HG03432 (cell line): ENCODE data around the gene SNRNP70.
"Not testable (repeated sequence)": the region's sequence is repeated elsewhere in the genome, so short reads cannot be mapped to it uniquely, and the experiment has no call there.

Experiments
- ATAC-seq: cut with Tn5 transposase; IDR thresholded peaks from one replicate; pipeline ENCODE4 v1.9.1; 2021; ENCODE audit warnings: mild to moderate bottlenecking, moderate library complexity; ENCODE audit not compliant: unreplicated experiment

Gene SNRNP70, protein sequence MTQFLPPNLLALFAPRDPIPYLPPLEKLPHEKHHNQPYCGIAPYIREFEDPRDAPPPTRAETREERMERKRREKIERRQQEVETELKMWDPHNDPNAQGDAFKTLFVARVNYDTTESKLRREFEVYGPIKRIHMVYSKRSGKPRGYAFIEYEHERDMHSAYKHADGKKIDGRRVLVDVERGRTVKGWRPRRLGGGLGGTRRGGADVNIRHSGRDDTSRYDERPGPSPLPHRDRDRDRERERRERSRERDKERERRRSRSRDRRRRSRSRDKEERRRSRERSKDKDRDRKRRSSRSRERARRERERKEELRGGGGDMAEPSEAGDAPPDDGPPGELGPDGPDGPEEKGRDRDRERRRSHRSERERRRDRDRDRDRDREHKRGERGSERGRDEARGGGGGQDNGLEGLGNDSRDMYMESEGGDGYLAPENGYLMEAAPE

DNA sequence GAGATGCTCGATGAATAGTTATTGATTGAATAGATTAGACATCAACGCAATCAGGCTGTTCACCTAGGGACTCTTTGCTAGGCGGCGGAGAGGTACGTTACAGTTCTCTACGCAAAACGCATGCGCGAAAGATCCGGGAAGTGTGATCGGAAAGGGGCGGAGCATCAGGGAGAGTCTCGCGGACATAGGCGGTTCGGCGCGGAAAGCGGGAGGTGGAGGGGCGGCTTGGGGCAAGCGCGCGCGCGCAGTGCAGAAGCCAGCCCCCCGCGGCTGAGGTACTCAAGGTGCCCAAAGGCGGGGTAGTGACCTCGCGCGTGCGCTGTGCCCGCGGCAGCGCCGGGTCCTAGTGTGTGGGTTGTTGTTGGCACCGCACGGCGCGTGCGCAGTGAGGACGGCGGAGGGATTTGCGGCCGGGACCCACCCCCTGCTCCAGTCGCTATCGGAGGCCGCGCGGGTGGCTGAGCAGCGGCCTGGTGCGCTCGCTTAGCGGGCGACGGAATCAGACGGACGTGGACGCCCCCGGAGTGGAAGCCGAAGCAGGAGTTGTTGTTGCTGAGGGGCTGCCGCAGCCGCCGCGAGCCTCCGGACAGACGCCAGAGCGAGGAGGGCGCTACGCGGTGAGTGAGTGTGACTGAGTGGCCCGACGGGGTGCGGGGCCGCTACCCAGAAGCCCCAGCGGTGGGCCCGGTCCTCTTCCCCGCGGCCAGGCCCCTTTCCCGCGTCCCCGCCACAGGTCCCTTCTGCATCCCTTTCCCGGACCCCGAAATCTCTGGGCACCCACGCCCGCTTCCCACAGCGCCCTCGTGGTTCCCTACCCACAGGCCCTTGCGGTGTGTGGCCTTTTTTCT, at the start of gene SNRNP70:
Gene SNRNP70 (plus strand): TSS at position 432 of the 848 bp plus-strand sequence. CDS start 964 bp downstream, outside the sequence.
- ATAC-seq: peak; percentile 85

DNA sequence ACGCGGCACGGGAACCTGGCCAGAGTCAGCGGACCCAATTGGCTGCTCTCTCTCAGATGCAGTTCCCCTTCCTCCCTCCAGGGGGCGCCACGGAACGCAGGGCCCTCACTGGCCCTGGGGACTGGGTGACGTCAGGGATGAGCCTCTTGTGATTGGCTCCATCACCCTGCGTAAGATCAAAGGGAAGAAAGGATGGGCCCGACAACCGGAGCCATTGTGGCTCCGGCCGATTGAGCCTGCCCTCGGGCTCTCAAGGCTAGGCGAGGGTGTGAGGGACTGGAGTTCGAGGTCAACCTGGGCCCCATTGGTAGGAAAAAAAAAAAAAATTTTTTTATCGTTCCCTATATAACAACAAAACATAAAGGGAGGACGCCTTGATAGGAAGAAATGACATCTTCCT, 48.4 kb upstream of the SNRNP70 start, which contains the start of gene CGB1:
Gene CGB1 (minus strand): TSS at position 81 of the 400 bp plus-strand sequence. CDS start 184 bp downstream, outside the sequence.
- ATAC-seq: not testable (repeated sequence)

DNA sequence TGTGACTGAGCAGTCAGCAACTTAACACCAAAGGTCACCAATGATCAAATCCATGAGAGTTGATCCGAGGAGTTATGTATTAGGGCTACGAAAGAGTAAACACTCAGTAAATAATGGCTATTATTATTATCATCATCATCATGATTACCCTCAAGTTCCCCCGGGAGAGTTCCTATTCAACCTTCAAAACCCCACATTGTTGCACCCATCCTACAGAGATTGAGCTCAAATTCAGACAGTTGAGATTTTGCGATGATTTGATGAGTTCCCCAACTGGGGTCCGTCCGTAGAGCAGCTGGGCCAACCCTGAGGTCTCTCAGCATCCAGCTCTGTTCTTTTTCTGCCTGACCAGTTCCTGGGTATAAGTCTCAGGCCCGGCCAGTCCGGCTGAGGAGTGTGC, 47.1 kb upstream of the SNRNP70 start:
- ATAC-seq: not testable (repeated sequence)

DNA sequence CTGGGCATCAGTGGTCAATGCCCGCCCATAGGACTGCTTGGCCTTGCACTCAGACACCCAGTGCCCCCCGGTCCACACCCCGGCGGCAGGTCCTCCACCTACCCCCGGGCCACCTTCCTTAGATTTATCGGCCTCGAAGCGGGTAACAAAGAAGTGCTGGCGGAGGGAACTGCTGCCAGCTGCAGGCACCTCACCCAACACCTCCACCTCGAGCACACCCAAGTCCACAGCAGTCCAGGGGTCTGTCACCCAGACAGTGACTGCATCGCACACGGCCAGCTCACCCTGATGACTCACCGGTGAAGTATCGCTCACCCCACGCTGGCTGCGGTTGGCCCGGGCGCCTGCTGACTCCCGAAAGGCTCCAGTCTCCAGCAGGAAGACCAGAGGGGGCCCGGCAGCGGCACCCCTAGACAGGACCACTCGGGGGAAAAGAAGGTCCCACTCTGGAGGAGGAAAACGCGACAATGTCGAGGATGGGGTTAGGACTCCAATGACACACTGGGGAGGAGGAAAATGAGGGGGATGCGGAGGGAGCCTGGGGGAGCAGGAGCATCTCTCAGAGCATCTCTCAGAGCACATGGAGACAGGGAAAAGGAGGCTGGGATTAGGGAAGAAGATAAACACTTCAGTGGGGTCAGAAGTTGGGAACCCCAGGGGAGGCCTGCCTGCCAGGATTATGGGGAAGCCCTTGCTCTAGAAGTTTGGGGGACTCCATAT, 46.5 kb upstream of the SNRNP70 start:
- not testable (repeated sequence) for ATAC-seq

DNA sequence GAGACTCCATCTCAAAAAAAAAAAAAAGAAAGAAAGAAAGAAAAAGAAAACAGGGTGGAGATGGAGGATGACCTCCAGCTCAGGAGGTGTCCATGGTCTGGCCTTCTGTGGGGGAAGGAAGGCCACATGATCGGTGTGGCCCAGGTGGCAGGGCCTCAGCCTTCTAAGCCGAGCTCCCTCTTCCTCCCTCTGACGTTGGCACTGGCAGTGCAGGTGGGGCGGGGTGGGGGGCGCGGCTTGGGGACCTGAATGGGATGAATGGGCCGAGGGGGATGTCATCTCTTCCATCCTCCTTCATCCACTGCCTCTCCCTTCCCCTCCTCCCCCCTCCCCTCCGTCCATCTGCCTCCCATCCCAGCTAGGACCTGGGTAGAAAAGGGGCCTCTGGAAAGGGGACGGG, 45.5 kb upstream of the SNRNP70 start:
- ATAC-seq: not testable (repeated sequence)

DNA sequence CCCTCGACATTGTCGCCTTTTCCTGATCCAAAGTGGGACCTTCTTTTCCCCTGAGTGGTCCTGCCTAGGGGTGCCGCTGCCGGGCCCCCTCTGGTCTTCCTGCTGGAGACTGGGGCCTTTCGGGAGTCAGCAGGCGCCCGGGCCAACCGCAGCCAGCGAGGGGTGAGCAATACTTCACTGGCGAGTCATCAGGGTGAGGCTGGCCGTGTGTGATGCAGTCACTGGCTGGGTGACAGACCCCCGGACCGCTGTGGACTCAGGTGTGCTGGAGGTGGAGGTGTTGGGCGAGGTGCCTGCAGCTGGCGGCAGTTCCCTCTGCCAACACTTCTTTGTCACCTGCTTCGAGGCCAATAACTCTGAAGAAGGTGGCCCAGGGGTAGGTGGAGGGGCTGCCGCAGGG, 43.1 kb upstream of the SNRNP70 start:
- no peak for ATAC-seq

DNA sequence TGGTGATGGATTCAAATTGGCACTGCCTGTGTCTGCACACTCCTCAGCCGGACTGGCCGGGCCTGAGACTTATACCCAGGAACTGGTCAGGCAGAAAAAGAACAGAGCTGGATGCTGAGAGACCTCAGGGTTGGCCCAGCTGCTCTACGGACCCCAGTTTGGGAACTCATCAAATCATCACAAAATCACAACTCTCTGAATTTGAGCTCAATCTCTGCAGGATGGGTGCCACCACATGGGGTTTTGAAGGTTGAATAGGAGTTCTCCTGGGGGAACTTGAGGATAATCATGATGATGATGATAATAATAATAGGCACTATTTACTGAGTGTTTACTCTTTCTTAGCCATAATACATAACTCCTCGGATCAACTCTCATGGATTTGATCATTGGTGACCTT, 42.6 kb upstream of the SNRNP70 start:
- ATAC-seq: not testable (repeated sequence)

DNA sequence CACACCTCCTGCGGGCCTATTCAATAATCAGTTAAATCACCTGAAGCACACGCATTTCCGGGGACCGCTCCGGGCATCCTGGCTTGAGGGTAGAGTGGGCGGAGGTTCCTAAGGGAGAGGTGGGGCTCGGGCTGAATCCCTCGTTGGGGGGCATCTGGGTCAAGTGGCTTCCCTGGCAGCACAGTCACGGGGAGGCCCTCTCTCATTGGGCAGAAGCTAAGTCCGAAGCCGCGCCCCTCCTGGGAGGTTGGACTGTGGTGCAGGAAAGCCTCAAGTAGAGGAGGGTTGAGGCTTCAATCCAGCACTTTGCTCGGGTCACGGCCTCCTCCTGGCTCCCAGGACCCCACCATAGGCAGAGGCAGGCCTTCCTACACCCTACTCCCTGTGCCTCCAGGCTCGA, 41.7 kb upstream of the SNRNP70 start, which contains the start of gene CGB5:
Gene CGB5 (plus strand): TSS at position 301 of the 400 bp plus-strand sequence. CDS start 362 bp downstream, outside the sequence.
- not testable (repeated sequence) for ATAC-seq

DNA sequence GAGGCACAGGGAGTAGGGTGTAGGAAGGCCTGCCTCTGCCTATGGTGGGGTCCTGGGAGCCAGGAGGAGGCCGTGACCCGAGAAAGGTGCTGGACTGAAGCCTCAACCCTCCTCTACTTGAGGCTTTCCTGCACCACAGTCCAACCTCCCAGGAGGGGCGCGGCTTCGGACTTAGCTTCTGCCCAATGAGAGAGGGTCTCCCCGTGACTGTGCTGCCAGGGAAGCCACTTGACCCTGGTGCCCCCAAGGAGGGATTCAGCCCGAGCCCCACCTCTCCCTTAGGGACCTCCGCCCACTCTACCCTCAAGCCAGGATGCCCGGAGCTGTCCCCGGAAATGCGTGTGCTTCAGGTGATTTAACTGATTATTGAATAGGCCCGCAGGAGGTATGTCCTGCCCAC, 36.2 kb upstream of the SNRNP70 start, which contains the start of gene CGB8:
Gene CGB8 (minus strand): TSS at position 101 of the 400 bp plus-strand sequence. CDS start 372 bp downstream, outside the sequence.
- ATAC-seq: not testable (repeated sequence)

DNA sequence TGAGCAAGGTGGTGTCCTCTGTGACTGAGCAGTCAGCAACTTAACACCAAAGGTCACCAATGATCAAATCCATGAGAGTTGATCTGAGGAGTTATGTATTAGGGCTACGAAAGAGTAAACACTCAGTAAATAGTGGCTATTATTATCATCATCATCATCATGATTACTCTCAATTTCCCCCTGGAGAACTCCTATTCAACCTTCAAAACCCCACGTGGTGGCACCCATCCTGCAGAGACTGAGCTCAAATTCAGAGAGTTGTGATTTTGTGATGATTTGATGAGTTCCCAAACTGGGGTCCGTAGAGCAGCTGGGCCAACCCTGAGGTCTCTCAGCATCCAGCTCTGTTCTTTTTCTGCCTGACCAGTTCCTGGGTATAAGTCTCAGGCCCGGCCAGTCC, 35.4 kb upstream of the SNRNP70 start:
- ATAC-seq: not testable (repeated sequence)

DNA sequence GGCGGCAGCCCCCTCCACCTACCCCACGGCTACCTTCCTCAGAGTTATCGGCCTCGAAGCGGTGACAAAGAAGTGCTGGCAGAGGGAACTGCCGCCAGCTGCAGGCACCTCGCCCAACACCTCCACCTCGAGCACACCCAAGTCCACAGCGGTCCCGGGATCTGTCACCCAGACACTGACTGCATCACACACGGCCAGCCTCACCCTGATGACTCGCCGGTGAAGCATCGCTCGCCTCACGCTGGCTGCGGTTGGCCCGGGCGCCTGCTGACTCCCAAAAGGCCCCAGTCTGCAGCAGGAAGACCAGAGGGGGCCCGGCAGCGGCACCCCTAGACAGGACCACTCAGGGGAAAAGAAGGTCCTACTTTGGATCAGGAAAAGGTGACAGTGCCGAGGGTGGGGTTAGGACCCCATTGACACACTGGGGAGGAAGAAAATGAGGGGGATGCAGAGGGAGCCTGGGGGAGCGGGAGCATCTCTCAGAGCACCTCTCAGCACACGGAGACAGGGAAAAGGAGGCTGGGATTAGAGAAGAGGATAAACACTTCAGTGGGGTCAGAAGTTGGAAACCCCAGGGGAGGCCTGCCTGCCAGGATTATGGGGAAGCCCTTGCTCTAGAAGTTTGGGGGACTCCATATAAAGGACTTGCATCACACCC, 34.7 kb upstream of the SNRNP70 start:
- not testable (repeated sequence) for ATAC-seq

DNA sequence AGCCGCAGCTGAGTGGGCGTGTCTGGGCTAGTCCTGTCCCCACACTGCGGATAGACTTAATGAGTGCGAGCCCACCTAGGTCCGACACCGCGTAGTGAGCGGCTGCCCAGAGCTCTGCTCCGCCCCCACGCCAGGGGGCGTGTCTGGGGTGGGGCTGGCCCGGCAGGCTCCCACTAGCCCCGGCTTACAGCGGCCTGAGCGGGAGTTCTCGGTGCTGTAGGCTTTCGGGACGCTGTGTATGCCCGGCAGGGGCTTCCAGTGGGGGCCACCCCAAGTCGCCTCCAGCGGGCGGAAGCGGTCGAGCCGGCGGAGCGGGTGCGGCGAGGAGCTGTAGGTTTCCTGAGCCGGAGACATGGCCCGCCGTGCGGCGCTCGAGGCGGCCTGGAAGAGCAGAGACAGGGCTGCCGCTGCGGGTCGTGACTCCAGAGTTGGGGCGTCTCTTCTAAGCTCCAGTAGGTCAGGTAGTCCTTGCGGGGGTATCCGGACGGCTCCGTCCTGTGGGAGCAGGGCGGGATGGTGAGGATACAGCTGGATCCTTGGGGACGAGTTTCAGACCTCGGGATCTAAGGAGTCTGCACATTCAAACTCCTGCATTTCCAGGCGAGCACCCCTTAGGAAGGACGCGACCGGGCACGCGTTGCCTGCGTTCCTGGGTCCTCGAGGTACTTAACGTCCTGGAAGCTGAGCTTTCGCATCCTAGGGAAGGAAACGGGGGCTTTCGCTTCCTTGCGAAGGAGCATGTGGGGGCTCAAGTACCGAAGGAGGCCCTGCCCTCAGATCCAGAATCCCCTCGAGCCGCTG, 28.9 kb upstream of the SNRNP70 start:
- no peak for ATAC-seq

DNA sequence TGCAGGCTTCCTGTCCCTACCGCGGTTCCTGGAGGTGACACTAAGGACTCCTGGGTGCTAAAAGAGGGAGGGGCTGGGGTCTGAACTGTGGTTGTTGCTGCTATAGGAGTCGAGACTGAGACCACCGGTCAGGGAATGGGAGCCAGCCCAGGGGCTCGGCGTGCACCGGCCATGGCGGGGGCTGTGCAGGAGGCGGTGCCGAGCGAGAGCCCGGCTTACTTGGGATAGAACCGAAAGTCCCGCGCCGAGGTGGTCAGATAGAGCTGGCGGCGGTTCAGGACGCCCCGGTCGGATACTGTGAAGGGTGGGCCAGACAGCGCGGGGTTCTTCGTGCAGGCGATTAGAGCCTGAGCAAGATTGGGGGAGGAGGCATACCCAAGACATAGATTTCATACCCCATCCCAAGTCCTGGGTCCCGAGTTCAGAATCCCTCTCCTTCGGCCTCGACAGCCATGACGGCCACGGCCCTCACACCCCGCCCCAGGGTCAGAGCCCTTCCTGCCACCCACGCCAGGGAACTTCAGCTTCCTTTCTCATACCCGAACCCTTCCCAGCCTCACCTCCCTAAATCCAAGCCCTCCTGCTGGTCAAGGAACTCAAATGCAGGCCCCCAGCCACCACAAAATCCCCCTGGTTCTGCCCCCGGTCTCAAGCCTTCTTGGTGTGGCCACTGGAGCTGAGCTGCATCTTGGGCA, 28.2 kb upstream of the SNRNP70 start:
- ATAC-seq: not testable (repeated sequence)

DNA sequence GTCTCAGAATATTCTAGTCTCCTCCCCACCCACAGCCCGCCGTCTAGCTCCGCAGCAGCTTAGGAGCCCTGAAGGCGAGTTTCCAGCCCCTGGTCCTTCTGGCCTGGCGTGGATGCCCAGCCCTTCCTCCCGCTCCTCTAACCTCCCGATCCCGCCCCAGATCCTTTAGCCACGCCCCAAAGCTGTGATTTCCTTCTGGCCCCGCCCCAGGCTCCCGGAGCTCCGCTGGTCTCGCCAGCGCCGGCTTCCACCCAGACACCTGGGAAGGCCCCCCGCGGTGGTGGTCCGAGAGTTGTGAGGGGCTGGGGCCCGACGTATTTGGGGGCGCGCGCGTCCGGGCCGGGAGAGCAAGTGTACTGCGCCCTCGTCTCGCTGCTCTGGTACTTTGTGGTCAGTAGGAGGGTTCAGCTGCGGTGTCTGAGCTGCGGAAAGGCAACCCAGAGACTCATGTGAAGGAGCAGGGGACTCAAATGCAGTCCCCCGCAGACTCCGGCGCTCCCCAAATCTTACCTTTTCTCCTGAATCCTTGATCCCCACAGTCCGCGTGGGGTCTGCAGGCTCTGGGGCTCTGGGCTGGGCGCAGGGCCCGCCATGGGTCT, 27.5 kb upstream of the SNRNP70 start, which contains the start of gene CGB7:
Gene CGB7 (minus strand): TSS at position 114 of the 599 bp plus-strand sequence. CDS start 2,374 bp downstream, outside the sequence.
- ATAC-seq: no peak

DNA sequence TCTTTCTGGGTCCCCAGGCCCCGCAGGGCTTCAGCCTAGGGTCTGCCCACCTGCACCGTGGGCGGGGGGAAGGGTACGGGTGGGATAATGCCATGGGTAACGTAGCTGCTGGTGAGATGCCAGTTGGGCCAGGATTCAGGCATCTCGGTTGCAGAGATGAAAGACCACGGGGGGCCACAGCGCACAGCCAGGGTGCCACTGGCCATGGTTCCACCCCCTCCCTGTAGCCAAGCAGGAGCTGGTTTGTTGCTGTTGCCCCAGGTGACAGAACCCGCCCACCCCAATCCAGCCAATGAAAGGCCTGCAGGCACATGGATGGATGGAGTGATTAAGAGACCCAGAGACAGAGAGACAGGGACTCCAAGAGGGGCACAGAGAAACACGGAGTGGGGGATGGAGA, 26.7 kb upstream of the SNRNP70 start:
- no peak for ATAC-seq

DNA sequence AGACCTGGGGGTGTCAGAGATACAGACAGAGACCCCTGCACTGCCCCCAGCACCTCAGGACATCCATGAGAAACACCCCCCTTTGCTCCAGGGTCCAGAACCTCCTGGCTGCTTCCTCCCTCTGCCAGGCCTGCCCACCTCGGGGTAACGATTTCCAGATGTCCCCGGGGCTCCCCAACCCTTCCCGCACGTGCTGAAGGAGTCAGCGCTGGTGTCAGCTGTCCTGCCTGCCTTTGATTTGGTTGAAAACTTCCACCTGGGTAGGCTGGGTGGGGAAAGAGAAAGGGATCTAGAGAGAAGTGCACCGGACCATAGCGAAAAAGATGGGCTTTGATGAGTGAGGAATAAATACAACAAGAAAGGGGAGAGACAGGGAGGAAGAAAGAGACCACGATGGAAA, 26.2 kb upstream of the SNRNP70 start:
- no peak for ATAC-seq

DNA sequence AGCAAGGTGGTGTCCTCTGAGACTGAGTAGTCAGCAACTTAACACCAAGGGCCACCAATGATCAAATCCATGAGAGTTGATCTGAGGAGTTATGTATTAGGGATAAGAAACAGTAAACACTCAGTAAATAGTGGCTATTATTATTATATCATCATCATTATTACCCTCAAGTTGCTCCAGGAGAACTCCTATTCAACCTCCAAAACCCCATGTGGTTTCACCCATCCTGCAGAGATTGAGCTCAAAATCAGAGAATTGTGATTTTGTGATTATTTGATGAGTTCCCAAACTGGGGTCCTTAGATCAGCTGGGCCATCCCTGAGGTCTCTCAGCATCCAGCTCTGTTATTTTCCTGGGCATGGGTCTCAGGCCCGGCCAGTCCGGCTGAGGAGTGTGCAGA, 24.3 kb upstream of the SNRNP70 start:
- no peak for ATAC-seq

DNA sequence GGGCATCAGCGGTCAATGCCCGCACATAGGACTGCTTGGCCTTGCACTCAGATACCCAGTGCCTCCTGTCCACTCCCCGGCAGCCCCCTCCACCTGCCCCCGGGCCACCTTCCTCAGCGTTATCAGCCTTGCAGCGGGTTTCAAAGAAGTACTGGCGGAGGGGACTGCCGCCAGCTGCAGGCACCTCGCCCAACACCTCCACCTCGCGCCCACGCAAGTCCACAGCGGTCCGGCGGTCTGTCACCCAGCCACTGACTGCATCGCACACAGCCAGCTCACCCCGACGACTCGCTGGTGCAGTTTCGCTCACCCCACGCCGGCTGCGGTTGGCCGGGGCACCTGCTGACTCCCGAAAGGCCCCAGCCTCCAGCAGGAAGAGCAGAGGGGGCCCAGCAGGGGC, 23.8 kb upstream of the SNRNP70 start:
- no peak for ATAC-seq
